Measurements from ENCODE around the gene SH2D4B.

Gene SH2D4B

GRCh38 chr10:80681142-80681541 lies 143.4 kb downstream of the SH2D4B start:
- Histone ChIP-seq H3K4me2 (ENCODE audit: low read length) (no peak overlapping the region), H3K4me1 (ENCODE audit: insufficient read depth, low read length, severe bottlenecking) (no peaks in the 10 kb centered on the region), H3K27me3 (ENCODE audit: insufficient read depth, low read length) (no peaks in the 10 kb centered on the region), H4K20me1 (ENCODE audit: insufficient read depth, low read length) (no peaks in the 10 kb centered on the region), H3K79me2 (ENCODE audit: insufficient read depth, low read length) (no peaks in the 10 kb centered on the region), H2AFZ (ENCODE audit: low read length) (no peak overlapping the region), H3K9me2 (ENCODE audit: low read depth, low read length) (no peaks in the 10 kb centered on the region), H3K4me3 (ENCODE audit: low read depth, low read length, poor library complexity, severe bottlenecking) (no peak overlapping the region), H3K9ac (ENCODE audit: low read length) (no peak overlapping the region), H3K9me3 (ENCODE audit: low read length) (no peaks in the 10 kb centered on the region), H3K27ac (ENCODE audit: low read depth, low read length, poor library complexity, severe bottlenecking) (no peak overlapping the region), H3F3A (ENCODE audit: insufficient read depth, low read length) (no peaks in the 10 kb centered on the region), H3K36me3 (ENCODE audit: insufficient read depth, low read length) (no peaks in the 10 kb centered on the region)
- TF ChIP-seq EZH2 (IDR thresholded peaks at IDR 0.05; ENCODE audit: borderline replicate concordance, low read length) (no peak), CTCF (IDR thresholded peaks at IDR 0.05; ENCODE audit: low read length) (no peak)

- H3K27me3 ChIP-seq (ENCODE audit: insufficient read depth, low read length): peaks cover 3% of the 10 kb centered on the region; the same call in 1 of the 2 replicates
- H4K20me1 ChIP-seq (ENCODE audit: insufficient read depth, low read length): no peaks in the 10 kb centered on the region
- H3K4me1 ChIP-seq (ENCODE audit: insufficient read depth, low read length, severe bottlenecking): no peaks in the 10 kb centered on the region
- TF ChIP-seq EZH2 (IDR thresholded peaks at IDR 0.05; ENCODE audit: borderline replicate concordance, low read length): no peak
- no peak for TF ChIP-seq CTCF (IDR thresholded peaks at IDR 0.05; ENCODE audit: low read length)
- H3F3A ChIP-seq (ENCODE audit: insufficient read depth, low read length): no peaks in the 10 kb centered on the region
- no peak overlapping the region for H2AFZ ChIP-seq (ENCODE audit: low read length)
- no peaks in the 10 kb centered on the region for H3K9me3 ChIP-seq (ENCODE audit: low read length)
- H3K36me3 ChIP-seq (ENCODE audit: insufficient read depth, low read length): no peaks in the 10 kb centered on the region
- H3K27ac ChIP-seq (ENCODE audit: low read depth, low read length, poor library complexity, severe bottlenecking): no peak overlapping the region
- no peak overlapping the region for H3K9ac ChIP-seq (ENCODE audit: low read length)
- no peaks in the 10 kb centered on the region for H3K79me2 ChIP-seq (ENCODE audit: insufficient read depth, low read length)
- no peak overlapping the region for H3K4me2 ChIP-seq (ENCODE audit: low read length)
- no peaks in the 10 kb centered on the region for H3K9me2 ChIP-seq (ENCODE audit: low read depth, low read length)
- no peak overlapping the region for H3K4me3 ChIP-seq (ENCODE audit: low read depth, low read length, poor library complexity, severe bottlenecking)
Measured at GRCh38 chr10:80684259-80684658, 146.6 kb downstream of the SH2D4B start.

- Histone ChIP-seq H3K27ac (ENCODE audit: low read depth, low read length, poor library complexity, severe bottlenecking) (no peak overlapping the region), H3K4me2 (ENCODE audit: low read length) (no peak overlapping the region), H3K36me3 (ENCODE audit: insufficient read depth, low read length) (no peaks in the 10 kb centered on the region), H3F3A (ENCODE audit: insufficient read depth, low read length) (no peaks in the 10 kb centered on the region), H3K4me3 (ENCODE audit: low read depth, low read length, poor library complexity, severe bottlenecking) (no peak overlapping the region), H3K9me2 (ENCODE audit: low read depth, low read length) (no peaks in the 10 kb centered on the region), H3K4me1 (ENCODE audit: insufficient read depth, low read length, severe bottlenecking) (no peaks in the 10 kb centered on the region), H4K20me1 (ENCODE audit: insufficient read depth, low read length) (no peaks in the 10 kb centered on the region), H3K9me3 (ENCODE audit: low read length) (no peaks in the 10 kb centered on the region), H3K27me3 (ENCODE audit: insufficient read depth, low read length) (peaks cover 3% of the 10 kb centered on the region; the same call in 1 of the 2 replicates), H3K9ac (ENCODE audit: low read length) (no peak overlapping the region), H2AFZ (ENCODE audit: low read length) (no peak overlapping the region), H3K79me2 (ENCODE audit: insufficient read depth, low read length) (no peaks in the 10 kb centered on the region)
- no peak for TF ChIP-seq EZH2 (IDR thresholded peaks at IDR 0.05; ENCODE audit: borderline replicate concordance, low read length)
- TF ChIP-seq CTCF (IDR thresholded peaks at IDR 0.05; ENCODE audit: low read length): no peak
Measured at GRCh38 chr10:80685355-80685754, 147.7 kb downstream of the SH2D4B start.

All from OCI-LY1 (cell line).